HEK293T (cell line): ENCODE measurements around the gene CD40.
A peak's percentile ranks its signal among the peaks of the same experiment; 100 is the strongest.

Experiments
- CTCF ChIA-PET: fragments of 350-600 bp; formaldehyde crosslinking; extraction: SDS; loops from one replicate; lab custom pipeline; 2021; ENCODE audit warnings: antibody characterized with exemption, inconsistent platforms; lab: Yijun Ruan, JAX
- POLR2A ChIA-PET: fragments of 350-600 bp; formaldehyde crosslinking; extraction: SDS; loops from one replicate; lab custom pipeline; 2020; ENCODE audit warnings: antibody characterized with exemption, inconsistent platforms; lab: Yijun Ruan, JAX
- DNase-seq: peaks from one replicate; pipeline ENCODE4 v3.0.0; 2012; ENCODE audit warnings: mixed read lengths; ENCODE audit errors: extremely low spot score
- ARNT ChIP-seq: fragments of 450-650 bp; IDR thresholded peaks from 2 replicates; pipeline ENCODE4 v1.6.1; 2017; ENCODE audit warnings: mild to moderate bottlenecking
- BHLHE40 ChIP-seq: fragments of 450-650 bp; IDR thresholded peaks from 2 replicates; pipeline ENCODE4 v1.6.1; 2016; ENCODE audit warnings: mild to moderate bottlenecking, moderate library complexity, borderline replicate concordance
- CTBP1 ChIP-seq: fragments of 450-650 bp; IDR thresholded peaks from 2 replicates; pipeline ENCODE4 v1.6.1; 2016; ENCODE audit warnings: borderline replicate concordance
- ELF4 ChIP-seq: fragments of 450-650 bp; IDR thresholded peaks from 2 replicates; pipeline ENCODE4 v1.6.1; 2017; ENCODE audit warnings: antibody characterized with exemption
- FOXA1 ChIP-seq: fragments of 450-650 bp; IDR thresholded peaks from 2 replicates; pipeline ENCODE4 v1.6.1; 2016; ENCODE audit warnings: mild to moderate bottlenecking
- FOXK2 ChIP-seq: fragments of 450-650 bp; IDR thresholded peaks from 2 replicates; pipeline ENCODE4 v1.6.1; 2016; ENCODE audit warnings: mild to moderate bottlenecking
- FOXM1 ChIP-seq: fragments of 450-650 bp; IDR thresholded peaks from 2 replicates; pipeline ENCODE4 v1.6.1; 2017; ENCODE audit warnings: mild to moderate bottlenecking, borderline replicate concordance
- HDGF ChIP-seq: fragments of 450-650 bp; IDR thresholded peaks from 2 replicates; pipeline ENCODE4 v1.6.1; 2017; ENCODE audit warnings: antibody characterized with exemption, borderline replicate concordance
- L3MBTL2 ChIP-seq: fragments of 450-650 bp; conservative IDR thresholded peaks from 2 replicates; pipeline ENCODE4 v1.6.1; 2016; ENCODE audit warnings: mild to moderate bottlenecking
- LEF1 ChIP-seq: fragments of 450-650 bp; IDR thresholded peaks from 2 replicates; pipeline ENCODE4 v1.6.1; 2017; ENCODE audit warnings: mild to moderate bottlenecking, borderline replicate concordance
- NFRKB ChIP-seq: fragments of 450-650 bp; IDR thresholded peaks from 2 replicates; pipeline ENCODE4 v1.6.1; 2016; ENCODE audit warnings: mild to moderate bottlenecking, moderate library complexity
- PKNOX1 ChIP-seq: fragments of 450-650 bp; IDR thresholded peaks from 2 replicates; pipeline ENCODE4 v1.6.1; 2016
- SP1 ChIP-seq: fragments of 450-650 bp; IDR thresholded peaks from 2 replicates; pipeline ENCODE4 v1.6.1; 2017
- SUZ12 ChIP-seq: fragments of 450-650 bp; IDR thresholded peaks from 2 replicates; pipeline ENCODE4 v1.6.1; 2016; ENCODE audit warnings: mild to moderate bottlenecking
- TARDBP ChIP-seq: fragments of 450-650 bp; IDR thresholded peaks from 2 replicates; pipeline ENCODE4 v1.6.1; 2016
- ZNF384 ChIP-seq: fragments of 450-650 bp; IDR thresholded peaks from 2 replicates; pipeline ENCODE4 v1.6.1; 2016

The CD40 gene

GRCh38 chr20:46139908-46140482 lies 21.9 kb downstream of the CD40 start:
- TF ChIP-seq FOXM1, result no peak
- TF ChIP-seq LEF1, result no peak
- TF ChIP-seq FOXA1, result no peak
- TF ChIP-seq ARNT, result no peak
- TF ChIP-seq ZNF384, result no peak
- no peak for TF ChIP-seq NFRKB
- TF ChIP-seq HDGF, result no peak
- no peak for TF ChIP-seq ELF4
- no peak for TF ChIP-seq BHLHE40
- TF ChIP-seq L3MBTL2, result no peak
- no peak for TF ChIP-seq TARDBP
- TF ChIP-seq PKNOX1, result no peak
- CTCF ChIA-PET, result interaction anchor here (0.6 kb wide), 1 partner anchor 209 kb away, joined by 4 read pairs; no protein-coding TSS in a partner anchor
- POLR2A ChIA-PET, result no interaction called here
- DNase-seq, result no peak

DNA sequence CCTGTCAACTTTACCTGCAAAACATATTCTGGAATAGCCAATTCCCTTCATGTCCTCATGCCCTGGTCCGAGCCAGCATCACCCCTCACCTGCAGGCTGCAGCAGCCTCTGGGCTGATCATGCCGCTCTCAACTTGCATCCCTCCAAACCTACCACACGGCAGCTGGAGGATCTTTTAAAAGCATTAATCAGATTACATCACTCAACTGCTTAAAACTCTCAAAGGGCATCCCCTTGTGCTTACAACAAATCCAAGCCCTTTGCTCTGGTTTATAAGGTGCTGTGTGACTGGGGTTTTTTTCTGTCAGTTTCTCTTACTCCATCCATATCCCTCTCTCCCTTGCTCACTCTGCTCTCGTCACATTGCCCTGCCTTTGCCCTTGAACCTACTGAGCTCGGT lies 24.0 kb downstream of the CD40 start:
- CTCF ChIA-PET, result no interaction called here
- TF ChIP-seq ELF4, result no peak
- TF ChIP-seq NFRKB, result no peak
- TF ChIP-seq LEF1, result no peak
- TF ChIP-seq BHLHE40, result no peak
- no peak for TF ChIP-seq L3MBTL2
- TF ChIP-seq ZNF384, result no peak
- TF ChIP-seq PKNOX1, result no peak
- TF ChIP-seq FOXA1, result no peak
- TF ChIP-seq ARNT, result no peak
- no peak for TF ChIP-seq CTBP1
- no peak for TF ChIP-seq FOXM1
- TF ChIP-seq FOXK2, result no peak
- TF ChIP-seq SUZ12, result no peak
- no peak for TF ChIP-seq TARDBP
- TF ChIP-seq SP1, result no peak
- no peak for TF ChIP-seq HDGF
- POLR2A ChIA-PET, result no interaction called here
- DNase-seq, result no peak

- TF ChIP-seq TARDBP (no peak), SUZ12 (no peak), BHLHE40 (no peak)
- ChIA-PET CTCF (no interaction called here), POLR2A (no interaction called here)
- DNase-seq, result no peak
Measured at GRCh38 chr20:46144432-46145025, 26.4 kb downstream of the CD40 start.

GRCh38 chr20:46145713-46146112 lies 27.6 kb downstream of the CD40 start:
- CTCF ChIA-PET, result no interaction called here
- TF ChIP-seq PKNOX1 (peak; percentile 33; the same call in 1 of the 2 replicates), HDGF (no peak)
- POLR2A ChIA-PET, result no interaction called here
- no peak for DNase-seq

DNA sequence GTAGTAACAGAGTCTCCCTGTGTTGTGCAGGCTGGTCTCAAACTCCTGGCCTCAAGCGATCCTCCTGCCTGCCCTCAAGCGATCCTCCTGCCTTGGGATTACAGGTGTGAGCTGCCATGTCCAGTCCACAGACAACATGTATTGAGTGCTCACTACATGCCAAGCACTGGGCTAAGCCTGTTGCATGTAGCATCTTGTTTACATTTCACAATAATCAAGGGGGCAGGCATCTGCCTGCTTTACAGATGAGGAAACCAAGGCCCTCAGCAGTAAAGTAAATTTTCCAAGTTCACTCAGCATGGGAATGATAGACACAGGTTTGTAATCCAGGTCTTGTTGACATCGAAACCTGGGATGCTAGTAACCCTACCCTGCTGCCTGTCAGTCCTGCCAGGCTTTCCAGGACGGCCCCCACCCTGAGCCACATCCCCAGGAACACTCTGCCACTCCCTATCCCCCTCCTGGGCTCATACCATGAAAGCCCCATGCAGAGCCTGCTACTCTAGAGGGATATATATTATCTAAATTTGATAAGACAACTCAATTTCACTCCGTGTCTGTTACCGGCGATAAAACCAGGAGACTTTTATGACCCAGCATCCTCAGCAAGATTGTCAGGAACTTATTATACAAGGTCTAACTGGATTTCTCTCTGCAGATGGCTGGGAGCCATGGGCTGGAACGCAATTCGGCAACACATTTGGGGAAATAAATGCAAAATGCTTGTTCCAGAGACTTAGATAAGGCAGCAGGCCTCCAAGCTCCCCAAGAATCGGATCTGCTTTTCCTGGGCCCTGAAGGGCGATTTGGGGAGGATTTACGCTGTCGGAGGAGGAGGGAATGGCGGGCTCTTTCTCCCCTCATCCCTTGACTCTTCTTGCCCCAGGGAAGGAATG lies 30.4 kb downstream of the CD40 start:
- DNase-seq, result no peak
- ChIA-PET CTCF (no interaction called here), POLR2A (no interaction called here)
- TF ChIP-seq NFRKB (no peak), HDGF (no peak), ARNT (no peak), CTBP1 (no peak), ELF4 (no peak), L3MBTL2 (no peak), PKNOX1 (no peak), TARDBP (no peak), FOXM1 (no peak)

DNA sequence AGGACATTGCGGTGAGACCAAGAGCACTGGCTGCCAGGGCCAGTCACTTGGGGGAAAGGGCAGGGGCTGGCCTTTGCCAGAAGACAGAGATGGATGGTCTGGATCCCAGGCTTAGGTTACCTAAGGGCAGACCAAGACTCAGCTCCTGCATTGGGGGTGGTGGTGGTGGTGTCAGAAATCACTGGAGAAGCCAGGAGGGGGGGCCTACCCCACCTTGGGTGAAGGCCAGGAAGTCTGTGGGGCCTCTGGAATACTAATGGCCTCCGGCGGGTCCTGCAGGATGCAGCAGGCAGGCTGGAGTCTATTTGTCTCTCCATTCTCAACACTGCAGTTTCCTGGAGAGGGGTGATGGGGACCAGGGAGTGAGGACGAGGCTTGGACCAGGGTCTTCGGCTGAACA lies 32.8 kb downstream of the CD40 start:
- TF ChIP-seq PKNOX1, result no peak
- TF ChIP-seq FOXM1, result no peak
- no peak for TF ChIP-seq FOXA1
- no peak for TF ChIP-seq ELF4
- no peak for TF ChIP-seq HDGF
- TF ChIP-seq ZNF384, result no peak
- ChIA-PET POLR2A (no interaction called here), CTCF (interaction anchor here (1.7 kb wide), 1 partner anchor 11 kb away, joined by 4 read pairs; no protein-coding TSS in a partner anchor)
- DNase-seq, result no peak
